Suprapubic skin (tissue), 4 donors: ENCODE data around the gene ACOX3. TPM values are rescaled to one million over a fixed set of nuclear protein-coding genes. Genes with fewer than 3 reads are reported as not detected.
A peak's percentile ranks its signal among the peaks of the same experiment; 100 is the strongest.

Experiments used
- DNase-seq, 2 donors: peaks; one replicate each; pipeline ENCODE4 v3.0.0-alpha.2; 2019; ENCODE audit warnings: low spot score in 2 of 2
- H3K27ac ChIP-seq: fragments of 200-600 bp; sonication (generic); one replicate; pipeline ENCODE4 v1.5.1; 2019
- H3K27me3 ChIP-seq: fragments of 200-600 bp; sonication (generic); one replicate; pipeline ENCODE4 v1.5.1; 2019
- H3K36me3 ChIP-seq: fragments of 200-600 bp; sonication (generic); one replicate; pipeline ENCODE4 v1.5.1; 2019
- H3K4me1 ChIP-seq: fragments of 200-600 bp; sonication (generic); one replicate; pipeline ENCODE4 v1.5.1; 2019
- H3K4me3 ChIP-seq: fragments of 200-600 bp; sonication (generic); one replicate; pipeline ENCODE4 v1.5.1; 2019; ENCODE audit warnings: mild to moderate bottlenecking
- H3K9me3 ChIP-seq: fragments of 200-600 bp; sonication (generic); one replicate; pipeline ENCODE4 v1.5.1; 2019
- CTCF ChIP-seq, 2 donors: fragments of 200-600 bp in 1 of 2; fragments of 450-650 bp in 1 of 2; sonication (generic) in 1 of 2; IDR thresholded peaks; one replicate each; pipeline ENCODE4 v1.5.1; 2016 to 2019; ENCODE audit warnings: antibody characterized with exemption in 2 of 2, mild to moderate bottlenecking in 1 of 2, moderate library complexity in 1 of 2
- EP300 ChIP-seq: sonication (generic); formaldehyde crosslinking; IDR thresholded peaks from one replicate; pipeline ENCODE4 v1.6.1; 2017; ENCODE audit warnings: antibody characterized with exemption
- POLR2A ChIP-seq, 2 donors: fragments of 450-650 bp; IDR thresholded peaks; one replicate each; pipeline ENCODE4 v1.6.1; 2017; ENCODE audit warnings: antibody characterized with exemption in 2 of 2, mild to moderate bottlenecking in 2 of 2, moderate library complexity in 2 of 2
- POLR2AphosphoS5 ChIP-seq, 3 donors: sonication (generic); formaldehyde crosslinking; IDR thresholded peaks; one replicate each; pipeline ENCODE4 v1.6.1; 2017; ENCODE audit warnings: antibody characterized with exemption in 3 of 3
- WGBS: methylation state at CpG from one replicate; pipeline ENCODE4 v1.1.5; 2018; 5-methylcytosine and 5-hydroxymethylcytosine counted together
- total RNA-seq, 4 donors: library from RNA; depleted of rRNA; stranded (reverse); fragments of >200 nt; gene quantifications; one replicate each; pipeline ENCODE4 v1.1.0, GENCODE V29; 2016

The ACOX3 gene
- total RNA-seq, 4 donors from 2014 or later, result 33.9 to 73.5 (median 54.3) TPM

GRCh38 chr4:8393593-8394038 lies 46.9 kb downstream of the ACOX3 start:
- Histone ChIP-seq H3K27ac (peak overlapping the region; percentile 64), H3K4me3 (no peak overlapping the region), H3K36me3 (peaks cover 55% of the 10 kb centered on the region), H3K9me3 (no peaks in the 10 kb centered on the region), H3K4me1 (peaks cover 19% of the 10 kb centered on the region), H3K27me3 (no peaks in the 10 kb centered on the region)
- no peak for DNase-seq
- 55% methylated on average over 8 of the region's 8 CpGs for WGBS
- TF ChIP-seq POLR2A (IDR thresholded peaks at IDR 0.05), result no peak
- no peak for TF ChIP-seq CTCF (IDR thresholded peaks at IDR 0.05)
- TF ChIP-seq POLR2AphosphoS5 (IDR thresholded peaks at IDR 0.05), result no peak
- TF ChIP-seq EP300, result no peak

GRCh38 chr4:8392591-8393190 lies 47.8 kb downstream of the ACOX3 start:
- Histone ChIP-seq H3K9me3 (no peaks in the 10 kb centered on the region), H3K4me1 (peaks cover 19% of the 10 kb centered on the region), H3K27me3 (no peaks in the 10 kb centered on the region), H3K4me3 (no peak overlapping the region), H3K27ac (peak overlapping the region; percentile 3), H3K36me3 (peaks cover 64% of the 10 kb centered on the region)
- no peak for TF ChIP-seq POLR2AphosphoS5 (IDR thresholded peaks at IDR 0.05)
- no peak for TF ChIP-seq POLR2A (IDR thresholded peaks at IDR 0.05)
- TF ChIP-seq CTCF (IDR thresholded peaks at IDR 0.05), result no peak
- no peak for TF ChIP-seq EP300
- DNase-seq, result no peak
- 87% methylated on average over 15 of the region's 15 CpGs for WGBS

- Histone ChIP-seq H3K27me3 (no peaks in the 10 kb centered on the region), H3K4me3 (no peak overlapping the region), H3K36me3 (peaks cover 68% of the 10 kb centered on the region), H3K4me1 (peaks cover 19% of the 10 kb centered on the region), H3K27ac (peak overlapping the region; percentile 3), H3K9me3 (no peaks in the 10 kb centered on the region)
- WGBS, result 68% methylated on average over 8 of the region's 9 CpGs
- no peak for DNase-seq
- no peak for TF ChIP-seq CTCF (IDR thresholded peaks at IDR 0.05)
- TF ChIP-seq POLR2AphosphoS5 (IDR thresholded peaks at IDR 0.05), result peak in 1 of 3 donors; percentile 36
- no peak for TF ChIP-seq EP300
These were observed 48.6 kb downstream of the ACOX3 start for GRCh38 chr4:8391972-8392371.

GRCh38 chr4:8391071-8391470 lies 49.5 kb downstream of the ACOX3 start:
- peaks cover 73% of the 10 kb centered on the region for H3K36me3 ChIP-seq
- H3K4me1 ChIP-seq, result peaks cover 19% of the 10 kb centered on the region
- no peak overlapping the region for H3K4me3 ChIP-seq
- 87% methylated on average over 7 of the region's 7 CpGs for WGBS
- no peaks in the 10 kb centered on the region for H3K9me3 ChIP-seq
- TF ChIP-seq EP300 (no peak), POLR2AphosphoS5 (IDR thresholded peaks at IDR 0.05) (no peak), POLR2A (IDR thresholded peaks at IDR 0.05) (no peak), CTCF (IDR thresholded peaks at IDR 0.05) (no peak)
- no peak for DNase-seq
- no peaks in the 10 kb centered on the region for H3K27me3 ChIP-seq
- no peak overlapping the region for H3K27ac ChIP-seq

GRCh38 chr4:8390577-8390976 lies 49.9 kb downstream of the ACOX3 start:
- no peak for TF ChIP-seq EP300
- TF ChIP-seq CTCF (IDR thresholded peaks at IDR 0.05), result no peak
- no peak for TF ChIP-seq POLR2AphosphoS5 (IDR thresholded peaks at IDR 0.05)
- TF ChIP-seq POLR2A (IDR thresholded peaks at IDR 0.05), result no peak
- 86% methylated on average over 5 of the region's 5 CpGs for WGBS
- Histone ChIP-seq H3K4me1 (peaks cover 19% of the 10 kb centered on the region), H3K9me3 (no peaks in the 10 kb centered on the region), H3K27ac (no peak overlapping the region), H3K27me3 (no peaks in the 10 kb centered on the region), H3K36me3 (peaks cover 68% of the 10 kb centered on the region), H3K4me3 (no peak overlapping the region)
- no peak for DNase-seq
